ENCODE results near the gene KDM4C.

DNA sequence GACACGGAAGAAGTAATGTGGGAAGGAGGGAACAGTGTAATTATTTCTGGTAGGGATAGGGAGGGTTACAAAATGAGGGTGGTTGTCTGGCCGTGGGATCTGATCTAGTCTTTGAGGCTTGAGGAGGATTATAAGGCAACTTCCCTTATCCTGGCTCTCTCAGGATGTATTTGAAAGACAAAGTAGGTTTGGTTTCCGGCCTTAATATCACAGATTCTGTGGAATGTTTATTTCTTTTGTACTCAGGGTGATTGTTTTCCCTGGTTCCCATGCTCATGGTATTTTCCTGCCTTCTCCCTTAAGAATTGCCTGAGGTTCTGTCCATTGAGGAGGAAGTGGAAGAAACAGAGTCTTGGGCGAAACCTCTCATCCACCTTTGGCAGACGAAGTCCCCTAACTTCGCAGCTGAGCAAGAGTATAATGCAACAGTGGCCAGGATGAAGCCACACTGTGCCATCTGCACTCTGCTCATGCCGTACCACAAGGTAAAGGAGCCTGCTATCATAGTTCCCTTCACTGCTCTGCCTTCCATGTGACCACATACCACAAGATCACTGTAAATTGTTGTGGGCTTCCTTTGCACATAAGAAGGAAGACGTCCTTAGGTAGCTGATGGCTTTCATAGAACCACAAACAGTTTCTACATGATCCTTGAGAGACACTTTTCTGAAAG lies 253.8 kb downstream of the KDM4C start:
- TF ChIP-seq EZH2 (IDR thresholded peaks at IDR 0.05), result no peak
- TF ChIP-seq, protein P1, sequence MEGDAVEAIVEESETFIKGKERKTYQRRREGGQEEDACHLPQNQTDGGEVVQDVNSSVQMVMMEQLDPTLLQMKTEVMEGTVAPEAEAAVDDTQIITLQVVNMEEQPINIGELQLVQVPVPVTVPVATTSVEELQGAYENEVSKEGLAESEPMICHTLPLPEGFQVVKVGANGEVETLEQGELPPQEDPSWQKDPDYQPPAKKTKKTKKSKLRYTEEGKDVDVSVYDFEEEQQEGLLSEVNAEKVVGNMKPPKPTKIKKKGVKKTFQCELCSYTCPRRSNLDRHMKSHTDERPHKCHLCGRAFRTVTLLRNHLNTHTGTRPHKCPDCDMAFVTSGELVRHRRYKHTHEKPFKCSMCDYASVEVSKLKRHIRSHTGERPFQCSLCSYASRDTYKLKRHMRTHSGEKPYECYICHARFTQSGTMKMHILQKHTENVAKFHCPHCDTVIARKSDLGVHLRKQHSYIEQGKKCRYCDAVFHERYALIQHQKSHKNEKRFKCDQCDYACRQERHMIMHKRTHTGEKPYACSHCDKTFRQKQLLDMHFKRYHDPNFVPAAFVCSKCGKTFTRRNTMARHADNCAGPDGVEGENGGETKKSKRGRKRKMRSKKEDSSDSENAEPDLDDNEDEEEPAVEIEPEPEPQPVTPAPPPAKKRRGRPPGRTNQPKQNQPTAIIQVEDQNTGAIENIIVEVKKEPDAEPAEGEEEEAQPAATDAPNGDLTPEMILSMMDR (IDR thresholded peaks at IDR 0.05 in 2 of 3, conservative IDR thresholded peaks at IDR 0.05 in 1 of 3; ENCODE audit: borderline replicate concordance in 1 of 3, insufficient read depth in 1 of 3, low read depth in 2 of 3, low read length in 2 of 3), result no peak
